GM12878 (cell line): ENCODE data around the gene DCTN4. TPM values are rescaled to one million over a fixed set of nuclear protein-coding genes. Genes with fewer than 3 reads are reported as not detected.
A peak's percentile ranks its signal among the peaks of the same experiment; 100 is the strongest.

Experiments used
- BCL11A ChIP-seq: IDR thresholded peaks from 2 replicates; pipeline ENCODE4 v1.6.1; 2011; ENCODE audit warnings: low read depth, low read length
- BCL3 ChIP-seq: IDR thresholded peaks from 2 replicates; pipeline ENCODE4 v1.6.1; 2011; ENCODE audit warnings: borderline replicate concordance, low read depth, mild to moderate bottlenecking, moderate library complexity, low read length; ENCODE audit not compliant: insufficient read depth, poor library complexity, severe bottlenecking
- CBX5 ChIP-seq: sonication (generic); IDR thresholded peaks from 2 replicates; pipeline ENCODE4 v1.6.1; 2016; ENCODE audit warnings: low read depth, moderate library complexity, mild to moderate bottlenecking, inconsistent platforms
- CEBPB ChIP-seq, 2 experiments: fragments of 150-350 bp in 1 of 2; IDR thresholded peaks; 2 replicates each; pipeline ENCODE4 v1.6.1; 2012 to 2014; ENCODE audit warnings: low read depth in 2 of 2, low read length in 2 of 2, borderline replicate concordance in 1 of 2, inconsistent platforms in 1 of 2
- CEBPZ ChIP-seq: fragments of 150-350 bp; IDR thresholded peaks from 2 replicates; pipeline ENCODE4 v1.6.1; 2016; ENCODE audit warnings: low read depth, low read length
- DPF2 ChIP-seq: fragments of 450-650 bp; IDR thresholded peaks from 2 replicates; pipeline ENCODE4 v1.6.1; 2017; ENCODE audit warnings: mild to moderate bottlenecking
- ETV6 ChIP-seq, 2 experiments: fragments of 450-650 bp in 1 of 2; IDR thresholded peaks in 1 of 2; conservative IDR thresholded peaks in 1 of 2; 2 replicates each; pipeline ENCODE4 v1.6.1; 2014; ENCODE audit warnings: antibody characterized with exemption in 1 of 2, borderline replicate concordance in 1 of 2, low read depth in 1 of 2, mild to moderate bottlenecking in 1 of 2, moderate library complexity in 1 of 2
- FOXM1 ChIP-seq: IDR thresholded peaks from 2 replicates; pipeline ENCODE4 v1.6.1; 2012; ENCODE audit warnings: low read depth, mild to moderate bottlenecking, inconsistent platforms, low read length, moderate library complexity
- GATAD2B ChIP-seq: fragments of 450-650 bp; conservative IDR thresholded peaks from 2 replicates; pipeline ENCODE4 v1.6.1; 2017; ENCODE audit warnings: low read depth, mild to moderate bottlenecking, moderate library complexity
- HDGF ChIP-seq: fragments of 450-650 bp; IDR thresholded peaks from 2 replicates; pipeline ENCODE4 v1.6.1; 2016; ENCODE audit warnings: antibody characterized with exemption
- IKZF1 ChIP-seq: fragments of 450-650 bp; conservative IDR thresholded peaks from 2 replicates; pipeline ENCODE4 v1.6.1; 2017; ENCODE audit warnings: antibody characterized with exemption, mild to moderate bottlenecking
- KLF5 ChIP-seq: fragments of 450-650 bp; IDR thresholded peaks from 2 replicates; pipeline ENCODE4 v1.6.1; 2014; ENCODE audit warnings: mild to moderate bottlenecking; ENCODE audit not compliant: partially characterized antibody
- MLLT1 ChIP-seq: fragments of 450-650 bp; IDR thresholded peaks from 2 replicates; pipeline ENCODE4 v1.6.1; 2016; ENCODE audit warnings: mild to moderate bottlenecking
- MYB ChIP-seq: fragments of 150-350 bp; IDR thresholded peaks from 2 replicates; pipeline ENCODE4 v1.6.1; 2014; ENCODE audit warnings: mild to moderate bottlenecking, low read depth, low read length, borderline replicate concordance
- PAX5 ChIP-seq: IDR thresholded peaks from 2 replicates; pipeline ENCODE4 v1.6.1; 2011; ENCODE audit warnings: low read depth, low read length, borderline replicate concordance
- PBX3 ChIP-seq: IDR thresholded peaks from 2 replicates; pipeline ENCODE4 v1.6.1; 2011; ENCODE audit warnings: mild to moderate bottlenecking, low read depth, low read length, moderate library complexity; ENCODE audit not compliant: insufficient replicate concordance
- PML ChIP-seq: IDR thresholded peaks from 2 replicates; pipeline ENCODE4 v1.6.1; 2012; ENCODE audit warnings: low read length, inconsistent platforms
- RUNX3 ChIP-seq: IDR thresholded peaks from 2 replicates; pipeline ENCODE4 v1.6.1; 2012; ENCODE audit warnings: low read length, inconsistent platforms
- SREBF2 ChIP-seq: IDR thresholded peaks from 2 replicates; pipeline ENCODE4 v1.6.1; 2012; ENCODE audit warnings: mild to moderate bottlenecking, low read length
- USF2 ChIP-seq: IDR thresholded peaks from 2 replicates; pipeline ENCODE4 v1.6.1; 2011; ENCODE audit warnings: low read depth, low read length, improper control_type of control experiment, borderline replicate concordance
- WRNIP1 ChIP-seq: IDR thresholded peaks from 2 replicates; pipeline ENCODE4 v1.6.1; 2011; ENCODE audit warnings: low read depth, low read length, improper control_type of control experiment, borderline replicate concordance
- ZNF384 ChIP-seq: IDR thresholded peaks from 2 replicates; pipeline ENCODE4 v1.6.1; 2012; ENCODE audit warnings: low read depth, mild to moderate bottlenecking, low read length, improper control_type of control experiment, borderline replicate concordance
- ZZZ3 ChIP-seq: IDR thresholded peaks from 2 replicates; pipeline ENCODE4 v1.6.1; 2011; ENCODE audit warnings: low read depth; ENCODE audit not compliant: control insufficient read depth, insufficient read length
- polyA plus RNA-seq, 11 experiments: library from polyadenylated mRNA; depleted of rRNA in 4 of 11; unstranded in 6 of 11; stranded (reverse) in 5 of 11; fragments of >200 nt; fragmentation: Nextera tagmentation in 4 of 11; fragmentation: Illumina TruSeq in 1 of 11; extraction: Ambion mirVana in 4 of 11; extraction: Trizol in 1 of 11; gene quantifications; 1 replicate in 1 of 11; 2 replicates in 10 of 11; pipeline versions ENCODE4 v1.2.1 to v1.2.3, GENCODE V29; 2011 to 2016; ENCODE audit warnings: inconsistent platforms in 2 of 11, missing spikeins in 2 of 11, low read depth in 1 of 11
- total RNA-seq, 4 experiments: library from RNA; depleted of rRNA in 3 of 4; stranded (reverse); fragments of >200 nt in 3 of 4; fragmentation: Illumina TruSeq in 1 of 4; extraction: Trizol in 1 of 4; gene quantifications; 2 replicates each; pipeline versions ENCODE4 v1.2.1 to v1.2.3, GENCODE V29; 2013 to 2021

The DCTN4 gene
- total and polyA plus RNA-seq, 10 of the 15 experiments (the other 5 are each of a cell fraction or from before 2014, with no cell fraction given): 7.6 to 27.8 (median 18.0) TPM

- TF ChIP-seq WRNIP1 (no peak), KLF5 (no peak), DPF2 (0 out of 2 replicates have a peak, but pooled peaks have one; percentile 46), USF2 (no peak), MYB (no peak), IKZF1 (peak; percentile 77), ZZZ3 (no peak), HDGF (no peak), PBX3 (peak; percentile 2), GATAD2B (no peak; the same call in 1 of the 2 replicates), RUNX3 (peak; percentile 94), ETV6 (conservative IDR thresholded peaks at IDR 0.05 in 1 of 2, IDR thresholded peaks at IDR 0.05 in 1 of 2; ENCODE audit: borderline replicate concordance in 1 of 2, low read depth in 1 of 2) (peak in 1 of 2 experiments; percentile 35; a peak in 1 of 4 replicates), CBX5 (no peak), BCL11A (peak; percentile 58), PAX5 (peak; percentile 97), BCL3 (peak; percentile 74), CEBPZ (no peak), PML (peak; percentile 65; the same call in 1 of the 2 replicates), CEBPB (IDR thresholded peaks at IDR 0.05; ENCODE audit: borderline replicate concordance in 1 of 2, low read depth in 2 of 2, low read length in 2 of 2) (no peak), FOXM1 (peak; percentile 82), ZNF384 (peak; percentile 64; the same call in 1 of the 2 replicates), SREBF2 (no peak), MLLT1 (peak; percentile 77)
These were observed 21.4 kb upstream of the DCTN4 start (continued) for GRCh38 chr5:150780187-150780692.
